Mesendoderm (in vitro differentiated cells): ENCODE measurements around the gene HCN2.

ENCODE experiments used
- DNase-seq: peaks from one replicate; pipeline ENCODE4 v3.0.0; 2013
- H2AK5ac ChIP-seq: 2 replicates; pipeline ENCODE4 v1.6.1; 2013; ENCODE audit warnings: low read length, inconsistent platforms
- H2BK120ac ChIP-seq: 2 replicates; pipeline ENCODE4 v1.6.1; 2013; ENCODE audit warnings: low read depth, mild to moderate bottlenecking, low read length, moderate library complexity, mixed read lengths
- H2BK15ac ChIP-seq: replicated peaks from 2 replicates; pipeline ENCODE4 v1.6.1; 2013; ENCODE audit warnings: low read depth, mild to moderate bottlenecking, moderate library complexity
- H2BK5ac ChIP-seq: 2 replicates; pipeline ENCODE4 v1.6.1; 2013; ENCODE audit warnings: low read length, inconsistent platforms
- H3K18ac ChIP-seq: 2 replicates; pipeline ENCODE4 v1.6.1; 2013; ENCODE audit warnings: mild to moderate bottlenecking, low read length, mixed read lengths
- H3K23ac ChIP-seq: one replicate; pipeline ENCODE4 v1.6.1; 2013; ENCODE audit warnings: low read length
- H3K27ac ChIP-seq: 2 replicates; pipeline ENCODE4 v1.5.1; 2013; ENCODE audit warnings: low read depth, mild to moderate bottlenecking, inconsistent platforms, low read length, moderate library complexity
- H3K27me3 ChIP-seq: 2 replicates; pipeline ENCODE4 v1.6.1; 2013; ENCODE audit warnings: low read length, control low read depth, mild to moderate bottlenecking, inconsistent platforms; ENCODE audit not compliant: insufficient read depth, poor library complexity
- H3K36me3 ChIP-seq: 2 replicates; pipeline ENCODE4 v1.6.1; 2013; ENCODE audit warnings: low read length, inconsistent platforms; ENCODE audit not compliant: control insufficient read depth, insufficient read depth
- H3K4ac ChIP-seq: one replicate; pipeline ENCODE4 v1.6.1; 2013; ENCODE audit warnings: low read depth, mild to moderate bottlenecking, low read length, moderate library complexity
- H3K4me1 ChIP-seq: 2 replicates; pipeline ENCODE4 v1.6.1; 2013; ENCODE audit warnings: low read depth, low read length, inconsistent platforms; ENCODE audit not compliant: control insufficient read depth
- H3K4me2 ChIP-seq: 2 replicates; pipeline ENCODE4 v1.6.1; 2013; ENCODE audit warnings: low read length
- H3K4me3 ChIP-seq: 2 replicates; pipeline ENCODE4 v1.5.1; 2013; ENCODE audit warnings: mild to moderate bottlenecking, low read length
- H3K56ac ChIP-seq: one replicate; pipeline ENCODE4 v1.6.1; 2013; ENCODE audit warnings: low read length
- H3K79me1 ChIP-seq: 2 replicates; pipeline ENCODE4 v1.6.1; 2013; ENCODE audit warnings: low read length, inconsistent platforms
- H3K79me2 ChIP-seq: 2 replicates; pipeline ENCODE4 v1.6.1; 2013; ENCODE audit warnings: mild to moderate bottlenecking, low read length; ENCODE audit not compliant: control insufficient read depth, insufficient read depth
- H3K9ac ChIP-seq: 2 replicates; pipeline ENCODE4 v1.6.1; 2013; ENCODE audit warnings: low read length, inconsistent platforms
- H4K5ac ChIP-seq: one replicate; pipeline ENCODE4 v1.6.1; 2013; ENCODE audit warnings: low read length
- H4K8ac ChIP-seq: one replicate; pipeline ENCODE4 v1.6.1; 2013; ENCODE audit warnings: low read depth, mild to moderate bottlenecking, control low read depth, low read length, moderate library complexity
- WGBS: extraction: QIAGEN DNeasy Blood & Tissue Kit; methylation state at CpG from one replicate; pipeline ENCODE4 v1.1.7; 2013; ENCODE audit warnings: low lambda C conversion rate, missing lambda C conversion rate; ENCODE audit not compliant: insufficient coverage; ENCODE audit errors: extremely low coverage; 5-methylcytosine and 5-hydroxymethylcytosine counted together

Gene HCN2

GRCh38 chr19:638906-639252 is 49.2 kb downstream of the HCN2 start:
- no peaks in the 10 kb centered on the region for H3K36me3 ChIP-seq
- H3K4me3 ChIP-seq, result no peak overlapping the region
- no peak overlapping the region for H3K23ac ChIP-seq
- H2AK5ac ChIP-seq, result no peak overlapping the region
- DNase-seq, result no peak
- no peak overlapping the region for H2BK5ac ChIP-seq
- H3K4me2 ChIP-seq, result no peak overlapping the region
- H3K27me3 ChIP-seq, result no peaks in the 10 kb centered on the region
- H3K56ac ChIP-seq, result peak overlapping the region; percentile 25
- H4K5ac ChIP-seq, result no peak overlapping the region
- no peak overlapping the region for H3K18ac ChIP-seq
- H3K4ac ChIP-seq, result no peak overlapping the region
- H2BK120ac ChIP-seq, result no peak overlapping the region
- H3K9ac ChIP-seq, result no peak overlapping the region
- H2BK15ac ChIP-seq, result no peak overlapping the region
- H3K27ac ChIP-seq, result no peak overlapping the region
- no peak overlapping the region for H4K8ac ChIP-seq
- peaks cover 2% of the 10 kb centered on the region for H3K79me1 ChIP-seq
- no CpG with 5 or more reads among the region's 17 CpGs for WGBS
- H3K79me2 ChIP-seq, result peaks cover 2% of the 10 kb centered on the region
- H3K4me1 ChIP-seq, result peaks cover 3% of the 10 kb centered on the region

- Histone ChIP-seq H3K4me3 (no peak within 1 kb of the TSS), H3K79me2 (no peaks in the 10 kb centered on the region), H3K79me1 (no peaks in the 10 kb centered on the region), H3K9ac (peak within 1 kb of the TSS; percentile 61), H3K4me2 (peak within 1 kb of the TSS; percentile 77), H2BK120ac (no peak within 1 kb of the TSS), H3K4ac (no peak within 1 kb of the TSS), H4K5ac (no peak within 1 kb of the TSS), H2BK15ac (no peak within 1 kb of the TSS), H2BK5ac (no peak within 1 kb of the TSS), H3K27me3 (no peaks in the 10 kb centered on the region), H3K23ac (no peak within 1 kb of the TSS), H3K4me1 (no peaks in the 10 kb centered on the region), H2AK5ac (no peak within 1 kb of the TSS), H3K36me3 (no peaks in the 10 kb centered on the region), H3K18ac (no peak within 1 kb of the TSS), H4K8ac (no peak within 1 kb of the TSS), H3K56ac (peak within 1 kb of the TSS; percentile 70), H3K27ac (no peak within 1 kb of the TSS)
- no CpG with 5 or more reads among the region's 109 CpGs for WGBS
- DNase-seq, result peak; percentile 90
Observed at GRCh38 chr19:639253-640160, 49.8 kb downstream of the HCN2 start, which contains the start of gene FGF22. FGF22 (plus strand) TSS chr19:639879; CDS start chr19:639926, 47 bp downstream.

- Histone ChIP-seq H3K23ac (no peak overlapping the region), H3K4me1 (no peaks in the 10 kb centered on the region), H3K79me2 (no peaks in the 10 kb centered on the region), H4K5ac (no peak overlapping the region), H3K56ac (no peak overlapping the region), H3K27me3 (no peaks in the 10 kb centered on the region), H3K9ac (no peak overlapping the region), H2BK5ac (no peak overlapping the region), H2AK5ac (no peak overlapping the region), H2BK15ac (no peak overlapping the region), H3K36me3 (no peaks in the 10 kb centered on the region), H3K79me1 (no peaks in the 10 kb centered on the region), H3K4ac (no peak overlapping the region), H3K27ac (no peak overlapping the region), H3K4me3 (no peak overlapping the region), H4K8ac (no peak overlapping the region), H2BK120ac (no peak overlapping the region), H3K4me2 (no peak overlapping the region), H3K18ac (no peak overlapping the region)
- no peak for DNase-seq
- WGBS, result no CpG with 5 or more reads among the region's 25 CpGs
Observed at GRCh38 chr19:640161-640558, 50.5 kb downstream of the HCN2 start.

- Histone ChIP-seq H3K27ac (no peak overlapping the region), H3K4ac (no peak overlapping the region), H3K56ac (no peak overlapping the region), H2AK5ac (no peak overlapping the region), H3K27me3 (no peaks in the 10 kb centered on the region), H3K4me1 (no peaks in the 10 kb centered on the region), H3K18ac (no peak overlapping the region), H2BK15ac (no peak overlapping the region), H3K79me2 (no peaks in the 10 kb centered on the region), H3K4me2 (no peak overlapping the region), H4K8ac (no peak overlapping the region), H3K79me1 (no peaks in the 10 kb centered on the region), H3K9ac (no peak overlapping the region), H4K5ac (no peak overlapping the region), H3K36me3 (no peaks in the 10 kb centered on the region), H2BK5ac (no peak overlapping the region), H3K23ac (no peak overlapping the region), H2BK120ac (no peak overlapping the region), H3K4me3 (no peak overlapping the region)
- no CpG with 5 or more reads among the region's 31 CpGs for WGBS
- DNase-seq, result no peak
Observed at GRCh38 chr19:640606-641189, 51.0 kb downstream of the HCN2 start.

GRCh38 chr19:641702-642101 is 52.0 kb downstream of the HCN2 start:
- no CpG with 5 or more reads among the region's 17 CpGs for WGBS
- no peak overlapping the region for H3K56ac ChIP-seq
- no peak overlapping the region for H2BK5ac ChIP-seq
- no peak overlapping the region for H3K4me3 ChIP-seq
- H2BK120ac ChIP-seq, result no peak overlapping the region
- no peak overlapping the region for H4K8ac ChIP-seq
- H3K18ac ChIP-seq, result no peak overlapping the region
- H3K27me3 ChIP-seq, result no peaks in the 10 kb centered on the region
- no peak for DNase-seq
- no peak overlapping the region for H2AK5ac ChIP-seq
- H3K4ac ChIP-seq, result no peak overlapping the region
- H3K79me2 ChIP-seq, result no peaks in the 10 kb centered on the region
- H3K9ac ChIP-seq, result no peak overlapping the region
- H3K79me1 ChIP-seq, result no peaks in the 10 kb centered on the region
- H3K27ac ChIP-seq, result no peak overlapping the region
- no peaks in the 10 kb centered on the region for H3K4me1 ChIP-seq
- H3K4me2 ChIP-seq, result no peak overlapping the region
- no peak overlapping the region for H2BK15ac ChIP-seq
- H4K5ac ChIP-seq, result no peak overlapping the region
- H3K36me3 ChIP-seq, result peaks cover 3% of the 10 kb centered on the region
- no peak overlapping the region for H3K23ac ChIP-seq
